A549 (cell line): ENCODE results near the gene ARRDC5. TPM values are rescaled to one million over a fixed set of nuclear protein-coding genes. Genes with fewer than 3 reads are reported as not detected.

ENCODE experiments used
- ATAC-seq, 2 experiments: fragments of 200-7000 bp in 1 of 2; fragments of >200 bp in 1 of 2; cut with Nextera tagmentation in 1 of 2; cut with Tn5 transposase in 1 of 2; 3 replicates each; pipeline versions ENCODE4 v1.8.0 to v1.9.1; 2018 to 2020; ENCODE audit warnings: mild to moderate bottlenecking in 1 of 2, moderate library complexity in 1 of 2
- CTCF ChIA-PET: fragments of 300-600 bp; sonication (Branson Sonifier 250); formaldehyde crosslinking; extraction: SDS; loops from one replicate; lab custom pipeline; 2021; ENCODE audit warnings: antibody characterized with exemption, inconsistent platforms; lab: Yijun Ruan, JAX
- POLR2A ChIA-PET: fragments of 350-600 bp; formaldehyde crosslinking; extraction: SDS; loops from one replicate; lab custom pipeline; 2021; ENCODE audit warnings: antibody characterized with exemption, inconsistent platforms; lab: Yijun Ruan, JAX
- DNase-seq, 2 experiments: peaks; one replicate each; pipeline versions ENCODE4 v3.0.0 to v3.0.0-alpha.2; 2011 to 2016; ENCODE audit warnings: low read depth in 1 of 2, low spot score in 1 of 2
- FAIRE-seq: peaks from 2 replicates; lab custom pipeline; 2011; peaks lifted over from hg19 to GRCh38; lab: Jason Lieb, UNC
- H3K27ac ChIP-seq, 2 experiments: fragments of >200 bp; sonication (Bioruptor Twin); formaldehyde crosslinking; 3 replicates each; pipeline ENCODE4 v1.5.1; 2016 to 2017
- H3K4me1 ChIP-seq: fragments of >200 bp; sonication (Bioruptor Twin); formaldehyde crosslinking; 3 replicates; pipeline ENCODE4 v1.6.1; 2016
- H3K4me2 ChIP-seq: fragments of >200 bp; sonication (Bioruptor Twin); formaldehyde crosslinking; 3 replicates; pipeline ENCODE4 v1.6.1; 2016
- H3K4me3 ChIP-seq: fragments of >200 bp; sonication (Bioruptor Twin); formaldehyde crosslinking; 3 replicates; pipeline ENCODE4 v1.5.1; 2016
- H3K9me3 ChIP-seq: fragments of >200 bp; sonication (Bioruptor Twin); formaldehyde crosslinking; 3 replicates; pipeline ENCODE4 v1.6.1; 2016
- CBX2 ChIP-seq: fragments of 200-600 bp; sonication (generic); IDR thresholded peaks from 2 replicates; pipeline ENCODE4 v1.6.1; 2016; ENCODE audit warnings: low read depth, mild to moderate bottlenecking, borderline replicate concordance
- CEBPB ChIP-seq, 2 experiments: fragments of >200 bp in 1 of 2; sonication (Bioruptor Twin) in 1 of 2; formaldehyde crosslinking in 1 of 2; IDR thresholded peaks; 2 replicates each; pipeline ENCODE4 v1.6.1; 2012 to 2016
- CHD2 ChIP-seq: fragments of 150-350 bp; IDR thresholded peaks from 2 replicates; pipeline ENCODE4 v1.6.1; 2014; ENCODE audit warnings: low read length; ENCODE audit not compliant: partially characterized antibody
- CHD4 ChIP-seq: fragments of 200-600 bp; sonication (generic); IDR thresholded peaks from 2 replicates; pipeline ENCODE4 v1.6.1; 2016; ENCODE audit warnings: antibody characterized with exemption, mild to moderate bottlenecking, borderline replicate concordance
- EP300 ChIP-seq, 2 experiments: fragments of >200 bp; sonication (Bioruptor Twin); formaldehyde crosslinking; IDR thresholded peaks; 2 replicates in 1 of 2; 3 replicates in 1 of 2; pipeline ENCODE4 v1.6.1; 2016 to 2017
- FOSB ChIP-seq: fragments of 250-450 bp; sonication (Bioruptor Pico); IDR thresholded peaks from 2 replicates; pipeline ENCODE4 v1.5.0; 2020; ENCODE audit warnings: mild to moderate bottlenecking, moderate library complexity
- FOXS1 ChIP-seq: fragments of 250-450 bp; sonication (Bioruptor Pico); IDR thresholded peaks from 2 replicates; pipeline ENCODE4 v1.5.0; 2020; ENCODE audit warnings: mild to moderate bottlenecking, moderate library complexity
- GATA3 ChIP-seq: IDR thresholded peaks from 2 replicates; pipeline ENCODE4 v1.6.1; 2012; ENCODE audit warnings: borderline replicate concordance
- HOXA7 ChIP-seq: fragments of 250-450 bp; sonication (Bioruptor Pico); IDR thresholded peaks from 2 replicates; pipeline ENCODE4 v1.5.0; 2020; ENCODE audit warnings: mild to moderate bottlenecking, moderate library complexity
- JUNB ChIP-seq: fragments of >200 bp; sonication (Bioruptor Twin); formaldehyde crosslinking; IDR thresholded peaks from 2 replicates; pipeline ENCODE4 v1.6.1; 2016
- MAFK ChIP-seq: fragments of 450-650 bp; IDR thresholded peaks from 2 replicates; pipeline ENCODE4 v1.6.1; 2014; ENCODE audit not compliant: partially characterized antibody
- MAZ ChIP-seq: fragments of 150-350 bp; IDR thresholded peaks from 2 replicates; pipeline ENCODE4 v1.6.1; 2014; ENCODE audit warnings: antibody characterized with exemption, low read depth, low read length, borderline replicate concordance
- MYC ChIP-seq: IDR thresholded peaks from 2 replicates; pipeline ENCODE4 v1.6.1; 2012; ENCODE audit warnings: mild to moderate bottlenecking, inconsistent platforms, low read length, improper control_type of control experiment, borderline replicate concordance
- NPAS2 ChIP-seq: fragments of 250-450 bp; sonication (Bioruptor Pico); IDR thresholded peaks from 2 replicates; pipeline ENCODE4 v1.8.0; 2022; ENCODE audit warnings: mild to moderate bottlenecking, moderate library complexity, borderline replicate concordance
- PHF8 ChIP-seq: fragments of 200-600 bp; sonication (generic); IDR thresholded peaks from 2 replicates; pipeline ENCODE4 v1.6.1; 2016; ENCODE audit warnings: low read depth, mild to moderate bottlenecking, antibody characterized with exemption, moderate library complexity, borderline replicate concordance
- SMC3 ChIP-seq: fragments of >200 bp; sonication (Bioruptor Twin); formaldehyde crosslinking; IDR thresholded peaks from 3 replicates; pipeline ENCODE4 v1.6.1; 2018; ENCODE audit warnings: inconsistent platforms
- TFCP2L1 ChIP-seq: fragments of 250-450 bp; sonication (Bioruptor Pico); IDR thresholded peaks from 2 replicates; pipeline ENCODE4 v1.5.0; 2021; ENCODE audit warnings: mild to moderate bottlenecking
- ZC3H11A ChIP-seq: fragments of 450-650 bp; IDR thresholded peaks from 2 replicates; pipeline ENCODE4 v1.6.1; 2014; ENCODE audit warnings: antibody characterized with exemption, mild to moderate bottlenecking
- ZNF302 ChIP-seq: fragments of 250-450 bp; sonication (Bioruptor Pico); IDR thresholded peaks from 2 replicates; pipeline ENCODE4 v1.9.0; 2021; ENCODE audit warnings: inconsistent platforms, mild to moderate bottlenecking, moderate library complexity
- ZSCAN20 ChIP-seq: fragments of 250-450 bp; sonication (Bioruptor Pico); IDR thresholded peaks from 2 replicates; pipeline ENCODE4 v1.8.0; 2022; ENCODE audit warnings: mild to moderate bottlenecking, moderate library complexity
- WGBS: methylation state at CpG from one replicate; pipeline ENCODE4 v1.1.6; 2017; ENCODE audit errors: missing lambda C conversion rate; 5-methylcytosine and 5-hydroxymethylcytosine counted together
- polyA minus RNA-seq: library from RNA; depleted of rRNA, polyadenylated mRNA; stranded (reverse); fragments of >200 nt; gene quantifications from 2 replicates; pipeline ENCODE4 v1.2.3, GENCODE V29; 2011; rRNA and poly(A)+ RNA removed
- polyA plus RNA-seq, 4 experiments: library from polyadenylated mRNA; depleted of rRNA in 3 of 4; stranded (reverse); fragments of >200 nt; fragmentation: RNase III in 1 of 4; extraction: RNeasy Plus Mini Kit Qiagen cat#74134 plus additional on column Dnase treatment in 1 of 4; gene quantifications; 2 replicates in 3 of 4; 3 replicates in 1 of 4; pipeline ENCODE4 v1.2.3, GENCODE V29; 2011 to 2017
- TF ChIP-seq, protein P1 (sequence below): fragments of 150-350 bp; IDR thresholded peaks from 2 replicates; pipeline ENCODE4 v1.6.1; 2014; ENCODE audit warnings: low read depth, mild to moderate bottlenecking, low read length
- TF ChIP-seq, protein P2 (sequence below): fragments of 200-600 bp; sonication (generic); IDR thresholded peaks from 2 replicates; pipeline ENCODE4 v1.6.1; 2016; ENCODE audit warnings: antibody characterized with exemption, mild to moderate bottlenecking, moderate library complexity
- TF ChIP-seq, protein P3 (sequence below): fragments of >200 bp; sonication (Bioruptor Twin); formaldehyde crosslinking; IDR thresholded peaks from 2 replicates; pipeline ENCODE4 v1.6.1; 2016
- TF ChIP-seq, protein P4 (sequence below): fragments of 250-450 bp; sonication (Bioruptor Pico); IDR thresholded peaks from 2 replicates; pipeline ENCODE4 v1.5.0; 2020; ENCODE audit warnings: low read depth, mild to moderate bottlenecking, moderate library complexity
- TF ChIP-seq, protein P5 (sequence below): IDR thresholded peaks from 2 replicates; pipeline ENCODE4 v1.6.1; 2012; ENCODE audit warnings: low read depth, borderline replicate concordance
- TF ChIP-seq, protein P6 (sequence below): fragments of >200 bp; sonication (Bioruptor Twin); formaldehyde crosslinking; IDR thresholded peaks from 3 replicates; pipeline ENCODE4 v1.5.1; 2016

ARRDC5 gene
- polyA plus RNA-seq (2011; rRNA removed) (not detected in 2 replicates), polyA plus RNA-seq (2017; fragmentation: RNase III; extraction: RNeasy Plus Mini Kit Qiagen cat#74134 plus additional on column Dnase treatment) (not detected in 3 replicates), polyA minus RNA-seq (not detected in 2 replicates)
- not detected in 2 replicates for polyA plus RNA-seq (2012; cell fraction: cytosol; rRNA removed)
- not detected in 2 replicates for polyA plus RNA-seq (2012; cell fraction: nucleus; rRNA removed)

DNA sequence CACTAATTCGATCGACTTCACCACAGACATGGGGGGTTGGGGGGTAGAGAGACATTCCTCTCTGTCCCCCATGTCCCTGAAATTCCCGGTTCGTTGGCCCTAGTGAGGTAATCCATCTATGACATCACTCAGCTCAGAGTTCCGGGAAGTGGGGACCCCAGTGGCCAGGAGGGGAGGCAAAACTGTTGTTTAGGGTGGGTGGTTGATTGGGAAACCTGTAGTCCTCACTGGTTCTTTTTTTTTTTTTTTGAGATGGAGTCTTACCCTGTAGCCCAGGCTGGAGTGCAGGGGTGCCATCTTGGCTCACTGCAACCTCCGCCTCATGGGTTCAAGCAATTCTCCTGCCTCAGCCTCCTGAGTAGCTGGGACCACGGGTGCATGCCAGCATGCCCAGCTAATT, at the start of gene ARRDC5:
ARRDC5 (minus strand) TSS at position 101 of the 400 bp plus-strand sequence; CDS start at position 30, 71 bp downstream.
- Histone ChIP-seq H3K27ac (no peak within 1 kb of the TSS), H3K4me2 (no peak within 1 kb of the TSS), H3K4me3 (no peak within 1 kb of the TSS), H3K4me1 (no peaks in the 10 kb centered on the region), H3K9me3 (no peaks in the 10 kb centered on the region)
- 80% methylated on average over 6 of the region's 7 CpGs for WGBS
- CTCF ChIA-PET = interaction anchor here (3.1 to 7.3 kb wide), 2 partner anchors 9 to 31 kb away, joined by 10 to 40 read pairs; no protein-coding TSS in a partner anchor
- POLR2A ChIA-PET = no interaction called here
- ATAC-seq = no peak
- no peak for DNase-seq
- no peak for FAIRE-seq
- TF ChIP-seq CEBPB (IDR thresholded peaks at IDR 0.05) (no peak), ZNF302 (CRISPR knock-in tag) (no peak), MAZ (no peak), GATA3 (no peak), FOSB (CRISPR knock-in tag) (no peak), NPAS2 (CRISPR knock-in tag) (no peak)
- TF ChIP-seq, protein P1, sequence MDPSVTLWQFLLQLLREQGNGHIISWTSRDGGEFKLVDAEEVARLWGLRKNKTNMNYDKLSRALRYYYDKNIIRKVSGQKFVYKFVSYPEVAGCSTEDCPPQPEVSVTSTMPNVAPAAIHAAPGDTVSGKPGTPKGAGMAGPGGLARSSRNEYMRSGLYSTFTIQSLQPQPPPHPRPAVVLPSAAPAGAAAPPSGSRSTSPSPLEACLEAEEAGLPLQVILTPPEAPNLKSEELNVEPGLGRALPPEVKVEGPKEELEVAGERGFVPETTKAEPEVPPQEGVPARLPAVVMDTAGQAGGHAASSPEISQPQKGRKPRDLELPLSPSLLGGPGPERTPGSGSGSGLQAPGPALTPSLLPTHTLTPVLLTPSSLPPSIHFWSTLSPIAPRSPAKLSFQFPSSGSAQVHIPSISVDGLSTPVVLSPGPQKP = no peak
- TF ChIP-seq, protein P2, sequence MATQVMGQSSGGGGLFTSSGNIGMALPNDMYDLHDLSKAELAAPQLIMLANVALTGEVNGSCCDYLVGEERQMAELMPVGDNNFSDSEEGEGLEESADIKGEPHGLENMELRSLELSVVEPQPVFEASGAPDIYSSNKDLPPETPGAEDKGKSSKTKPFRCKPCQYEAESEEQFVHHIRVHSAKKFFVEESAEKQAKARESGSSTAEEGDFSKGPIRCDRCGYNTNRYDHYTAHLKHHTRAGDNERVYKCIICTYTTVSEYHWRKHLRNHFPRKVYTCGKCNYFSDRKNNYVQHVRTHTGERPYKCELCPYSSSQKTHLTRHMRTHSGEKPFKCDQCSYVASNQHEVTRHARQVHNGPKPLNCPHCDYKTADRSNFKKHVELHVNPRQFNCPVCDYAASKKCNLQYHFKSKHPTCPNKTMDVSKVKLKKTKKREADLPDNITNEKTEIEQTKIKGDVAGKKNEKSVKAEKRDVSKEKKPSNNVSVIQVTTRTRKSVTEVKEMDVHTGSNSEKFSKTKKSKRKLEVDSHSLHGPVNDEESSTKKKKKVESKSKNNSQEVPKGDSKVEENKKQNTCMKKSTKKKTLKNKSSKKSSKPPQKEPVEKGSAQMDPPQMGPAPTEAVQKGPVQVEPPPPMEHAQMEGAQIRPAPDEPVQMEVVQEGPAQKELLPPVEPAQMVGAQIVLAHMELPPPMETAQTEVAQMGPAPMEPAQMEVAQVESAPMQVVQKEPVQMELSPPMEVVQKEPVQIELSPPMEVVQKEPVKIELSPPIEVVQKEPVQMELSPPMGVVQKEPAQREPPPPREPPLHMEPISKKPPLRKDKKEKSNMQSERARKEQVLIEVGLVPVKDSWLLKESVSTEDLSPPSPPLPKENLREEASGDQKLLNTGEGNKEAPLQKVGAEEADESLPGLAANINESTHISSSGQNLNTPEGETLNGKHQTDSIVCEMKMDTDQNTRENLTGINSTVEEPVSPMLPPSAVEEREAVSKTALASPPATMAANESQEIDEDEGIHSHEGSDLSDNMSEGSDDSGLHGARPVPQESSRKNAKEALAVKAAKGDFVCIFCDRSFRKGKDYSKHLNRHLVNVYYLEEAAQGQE = no peak
- TF ChIP-seq, protein P3, sequence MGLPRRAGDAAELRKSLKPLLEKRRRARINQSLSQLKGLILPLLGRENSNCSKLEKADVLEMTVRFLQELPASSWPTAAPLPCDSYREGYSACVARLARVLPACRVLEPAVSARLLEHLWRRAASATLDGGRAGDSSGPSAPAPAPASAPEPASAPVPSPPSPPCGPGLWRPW = no peak

DNA sequence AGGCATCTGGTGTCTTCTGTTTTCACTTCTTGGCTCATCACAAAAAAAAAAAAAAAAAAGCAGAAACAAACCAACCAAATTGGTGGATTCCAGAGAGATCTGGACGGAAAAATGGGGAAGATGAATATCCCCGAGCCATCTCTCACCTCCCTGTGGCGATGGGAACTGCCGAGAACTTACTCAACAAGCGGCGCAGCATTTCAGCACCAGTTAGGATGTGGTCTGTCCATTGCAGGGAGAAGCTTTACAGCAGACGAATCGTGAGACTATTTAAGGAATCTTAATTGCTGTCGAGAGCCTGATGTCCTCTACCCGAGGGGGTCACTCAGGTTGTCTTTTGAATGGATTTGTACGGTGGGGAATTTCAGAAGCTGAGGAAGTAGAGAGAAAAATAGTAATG, 49.0 kb upstream of the ARRDC5 start:
- no peak for DNase-seq
- no peak for ATAC-seq
- H3K4me3 ChIP-seq = no peak overlapping the region
- 92% methylated on average over 11 of the region's 11 CpGs for WGBS
- FAIRE-seq = no peak
- ChIA-PET POLR2A (no interaction called here), CTCF (interaction anchor here (1.7 kb wide), 1 partner anchor 80 kb away, joined by 4 read pairs; no protein-coding TSS in a partner anchor)
- no peak overlapping the region for H3K27ac ChIP-seq
- H3K9me3 ChIP-seq = no peaks in the 10 kb centered on the region
- H3K4me1 ChIP-seq = no peaks in the 10 kb centered on the region
- H3K4me2 ChIP-seq = no peak overlapping the region
- TF ChIP-seq CHD2 (no peak), MAFK (no peak), PHF8 (no peak), MYC (no peak), SMC3 (no peak), CHD4 (no peak), FOXS1 (no peak), ZSCAN20 (no peak), EP300 (IDR thresholded peaks at IDR 0.05) (no peak), CBX2 (no peak), HOXA7 (CRISPR knock-in tag) (no peak), TFCP2L1 (CRISPR knock-in tag) (no peak), ZC3H11A (no peak), JUNB (no peak)
- TF ChIP-seq, protein P4, sequence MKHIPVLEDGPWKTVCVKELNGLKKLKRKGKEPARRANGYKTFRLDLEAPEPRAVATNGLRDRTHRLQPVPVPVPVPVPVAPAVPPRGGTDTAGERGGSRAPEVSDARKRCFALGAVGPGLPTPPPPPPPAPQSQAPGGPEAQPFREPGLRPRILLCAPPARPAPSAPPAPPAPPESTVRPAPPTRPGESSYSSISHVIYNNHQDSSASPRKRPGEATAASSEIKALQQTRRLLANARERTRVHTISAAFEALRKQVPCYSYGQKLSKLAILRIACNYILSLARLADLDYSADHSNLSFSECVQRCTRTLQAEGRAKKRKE (CRISPR knock-in tag) = no peak
- TF ChIP-seq, protein P5, sequence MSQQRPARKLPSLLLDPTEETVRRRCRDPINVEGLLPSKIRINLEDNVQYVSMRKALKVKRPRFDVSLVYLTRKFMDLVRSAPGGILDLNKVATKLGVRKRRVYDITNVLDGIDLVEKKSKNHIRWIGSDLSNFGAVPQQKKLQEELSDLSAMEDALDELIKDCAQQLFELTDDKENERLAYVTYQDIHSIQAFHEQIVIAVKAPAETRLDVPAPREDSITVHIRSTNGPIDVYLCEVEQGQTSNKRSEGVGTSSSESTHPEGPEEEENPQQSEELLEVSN = no peak
- TF ChIP-seq, protein P6, sequence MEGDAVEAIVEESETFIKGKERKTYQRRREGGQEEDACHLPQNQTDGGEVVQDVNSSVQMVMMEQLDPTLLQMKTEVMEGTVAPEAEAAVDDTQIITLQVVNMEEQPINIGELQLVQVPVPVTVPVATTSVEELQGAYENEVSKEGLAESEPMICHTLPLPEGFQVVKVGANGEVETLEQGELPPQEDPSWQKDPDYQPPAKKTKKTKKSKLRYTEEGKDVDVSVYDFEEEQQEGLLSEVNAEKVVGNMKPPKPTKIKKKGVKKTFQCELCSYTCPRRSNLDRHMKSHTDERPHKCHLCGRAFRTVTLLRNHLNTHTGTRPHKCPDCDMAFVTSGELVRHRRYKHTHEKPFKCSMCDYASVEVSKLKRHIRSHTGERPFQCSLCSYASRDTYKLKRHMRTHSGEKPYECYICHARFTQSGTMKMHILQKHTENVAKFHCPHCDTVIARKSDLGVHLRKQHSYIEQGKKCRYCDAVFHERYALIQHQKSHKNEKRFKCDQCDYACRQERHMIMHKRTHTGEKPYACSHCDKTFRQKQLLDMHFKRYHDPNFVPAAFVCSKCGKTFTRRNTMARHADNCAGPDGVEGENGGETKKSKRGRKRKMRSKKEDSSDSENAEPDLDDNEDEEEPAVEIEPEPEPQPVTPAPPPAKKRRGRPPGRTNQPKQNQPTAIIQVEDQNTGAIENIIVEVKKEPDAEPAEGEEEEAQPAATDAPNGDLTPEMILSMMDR = no peak
